ENCODE data around the gene PTPN14. TPM values are rescaled to one million over a fixed set of nuclear protein-coding genes. Genes with fewer than 3 reads are reported as not detected.

Gene PTPN14
- total RNA-seq, 6 experiments from 2014 or later, result 1.6 to 4.6 (median 2.1) TPM

GRCh38 chr1:214541206-214541605 lies 10.2 kb downstream of the PTPN14 start:
- Histone ChIP-seq H3K4me1 (no peaks in the 10 kb centered on the region), H3K27ac (no peak overlapping the region), H3K4me3 (no peak overlapping the region), H3K9me3 (no peaks in the 10 kb centered on the region), H3K36me3 (no peaks in the 10 kb centered on the region), H3K27me3 (no peaks in the 10 kb centered on the region)
- ATAC-seq (no peak), DNase-seq (no peak)
- WGBS (ENCODE audit: insufficient coverage, low coverage, low lambda C conversion rate, missing lambda C conversion rate), result 83% methylated on average over 2 of the region's 2 CpGs
- intact Hi-C loops (cut with DNase I), result no loop called here
- TF ChIP-seq POLR2A (IDR thresholded peaks at IDR 0.05) (no peak), CTCF (IDR thresholded peaks at IDR 0.05) (no peak)

DNA sequence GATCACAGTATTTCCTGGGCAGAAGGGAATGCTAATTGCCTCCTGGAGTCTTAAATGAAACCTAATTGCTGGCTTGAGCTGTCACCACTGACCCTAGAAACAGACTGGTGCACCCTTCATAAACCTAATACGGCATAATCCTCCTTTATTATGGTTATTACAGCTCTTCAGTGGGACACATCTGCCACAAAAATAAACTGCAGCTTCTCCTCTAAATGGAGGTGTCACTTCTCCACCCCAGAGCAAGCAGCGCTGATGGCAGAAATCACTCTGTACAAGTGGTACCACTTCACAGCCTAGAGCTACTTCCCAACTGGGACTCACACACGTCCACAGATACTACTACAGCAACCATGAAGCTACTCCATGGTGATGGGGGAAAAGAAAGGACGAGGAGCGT lies 11.1 kb downstream of the PTPN14 start:
- H3K4me1 ChIP-seq, result no peaks in the 10 kb centered on the region
- H3K27me3 ChIP-seq, result no peaks in the 10 kb centered on the region
- H3K9me3 ChIP-seq, result no peaks in the 10 kb centered on the region
- H3K36me3 ChIP-seq, result no peaks in the 10 kb centered on the region
- intact Hi-C loops (cut with DNase I), result no loop called here
- no peak overlapping the region for H3K27ac ChIP-seq
- H3K4me3 ChIP-seq, result no peak overlapping the region
- TF ChIP-seq CTCF (IDR thresholded peaks at IDR 0.05) (no peak), POLR2A (IDR thresholded peaks at IDR 0.05) (no peak)
- no peak for DNase-seq
- 42% methylated on average over 3 of the region's 5 CpGs for WGBS (ENCODE audit: insufficient coverage, low coverage, low lambda C conversion rate, missing lambda C conversion rate)
- ATAC-seq, result no peak

GRCh38 chr1:214538496-214538895 lies 12.9 kb downstream of the PTPN14 start:
- no peaks in the 10 kb centered on the region for H3K9me3 ChIP-seq
- intact Hi-C loops (cut with DNase I), result no loop called here
- H3K36me3 ChIP-seq, result no peaks in the 10 kb centered on the region
- H3K4me1 ChIP-seq, result no peaks in the 10 kb centered on the region
- H3K27ac ChIP-seq, result no peak overlapping the region
- H3K4me3 ChIP-seq, result no peak overlapping the region
- no peaks in the 10 kb centered on the region for H3K27me3 ChIP-seq
- ATAC-seq (no peak), DNase-seq (no peak)
- TF ChIP-seq POLR2A (IDR thresholded peaks at IDR 0.05), result no peak
- no peak for TF ChIP-seq CTCF (IDR thresholded peaks at IDR 0.05)
- 49% methylated on average over 3 of the region's 3 CpGs for WGBS (ENCODE audit: insufficient coverage, low coverage, low lambda C conversion rate, missing lambda C conversion rate)

GRCh38 chr1:214537872-214538473 lies 13.4 kb downstream of the PTPN14 start:
- Histone ChIP-seq H3K27ac (no peak overlapping the region), H3K4me1 (no peaks in the 10 kb centered on the region), H3K36me3 (no peaks in the 10 kb centered on the region), H3K4me3 (no peak overlapping the region), H3K27me3 (no peaks in the 10 kb centered on the region), H3K9me3 (no peaks in the 10 kb centered on the region)
- DNase-seq (no peak), ATAC-seq (no peak)
- no peak for TF ChIP-seq CTCF (IDR thresholded peaks at IDR 0.05)
- no peak for TF ChIP-seq POLR2A (IDR thresholded peaks at IDR 0.05)
- intact Hi-C loops (cut with DNase I), result no loop called here
- 55% methylated on average over 4 of the region's 4 CpGs for WGBS (ENCODE audit: insufficient coverage, low coverage, low lambda C conversion rate, missing lambda C conversion rate)

- DNase-seq, result no peak
- Histone ChIP-seq H3K36me3 (no peaks in the 10 kb centered on the region), H3K27me3 (no peaks in the 10 kb centered on the region), H3K4me3 (no peak overlapping the region), H3K27ac (no peak overlapping the region), H3K4me1 (no peaks in the 10 kb centered on the region), H3K9me3 (no peaks in the 10 kb centered on the region)
- WGBS (ENCODE audit: insufficient coverage, low coverage, low lambda C conversion rate, missing lambda C conversion rate), result 69% methylated on average over 5 of the region's 5 CpGs
- intact Hi-C loops (cut with DNase I), result no loop called here
- ATAC-seq, result no peak
- TF ChIP-seq POLR2A (IDR thresholded peaks at IDR 0.05) (no peak), CTCF (IDR thresholded peaks at IDR 0.05) (no peak)
Observed at GRCh38 chr1:214537219-214537618, 14.2 kb downstream of the PTPN14 start.
